SK-N-SH (cell line): ENCODE measurements around the gene AGBL3. TPM values are rescaled to one million over a fixed set of nuclear protein-coding genes. Genes with fewer than 3 reads are reported as not detected.
"Not testable (repeated sequence)": the region's sequence is repeated elsewhere in the genome, so short reads cannot be mapped to it uniquely, and the experiment has no call there.

Experiments used
- CTCF ChIA-PET: fragments of 300-600, 350-600 bp; formaldehyde crosslinking; extraction: SDS; loops from one replicate; lab custom pipeline; 2021; lab: Yijun Ruan, JAX
- POLR2A ChIA-PET: fragments of 350-600 bp; sonication (Branson Sonifier 250); formaldehyde crosslinking; extraction: SDS; loops from one replicate; lab custom pipeline; 2020; ENCODE audit warnings: antibody characterized with exemption, inconsistent platforms; lab: Yijun Ruan, JAX
- DNase-seq: peaks from one replicate; pipeline ENCODE4 v3.0.0; 2012
- H2AFZ ChIP-seq: fragments of 200-600 bp; sonication (generic); 2 replicates; pipeline ENCODE4 v1.8.1; 2016; ENCODE audit warnings: antibody characterized with exemption, mild to moderate bottlenecking, low read depth
- H3F3A ChIP-seq: fragments of 200-600 bp; sonication (generic); replicated peaks from 2 replicates; pipeline ENCODE3; 2016; ENCODE audit warnings: antibody characterized with exemption, mild to moderate bottlenecking; ENCODE audit not compliant: insufficient read depth
- H3K27ac ChIP-seq, 2 experiments: fragments of 200-500 bp in 1 of 2; fragments of 200-600 bp in 1 of 2; sonication (Bioruptor generic) in 1 of 2; sonication (generic), shearing (Covaris generic) in 1 of 2; 2 replicates each; pipeline versions ENCODE4 v1.5.1 to v1.6.1; 2014 to 2016; ENCODE audit warnings: low read depth in 2 of 2, inconsistent platforms in 1 of 2, low read length in 1 of 2, mild to moderate bottlenecking in 1 of 2, mixed read lengths in 1 of 2
- H3K27me3 ChIP-seq: fragments of 200-600 bp; sonication (generic), shearing (Covaris generic); 2 replicates; pipeline ENCODE4 v1.6.1; 2016; ENCODE audit warnings: mixed run types; ENCODE audit not compliant: insufficient read depth
- H3K36me3 ChIP-seq, 2 experiments: fragments of 200-500 bp in 1 of 2; fragments of 200-600 bp in 1 of 2; sonication (Bioruptor generic) in 1 of 2; sonication (generic) in 1 of 2; replicated peaks in 1 of 2; 2 replicates each; pipeline versions ENCODE3 to v1.5.1; 2014 to 2016; ENCODE audit warnings: low read length in 1 of 2, mild to moderate bottlenecking in 1 of 2; ENCODE audit not compliant: insufficient read depth in 2 of 2, control insufficient read depth in 1 of 2
- H3K4me1 ChIP-seq, 2 experiments: fragments of 200-500 bp in 1 of 2; fragments of 200-600 bp in 1 of 2; sonication (Bioruptor generic) in 1 of 2; sonication (generic), shearing (Covaris generic) in 1 of 2; 2 replicates each; pipeline versions ENCODE4 v1.5.1 to v1.6.1; 2014 to 2016; ENCODE audit warnings: low read depth in 1 of 2, low read length in 1 of 2, mixed run types in 1 of 2; ENCODE audit not compliant: insufficient read depth in 2 of 2, control insufficient read depth in 1 of 2
- H3K4me2 ChIP-seq: fragments of 200-600 bp; sonication (generic), shearing (Covaris generic); 2 replicates; pipeline ENCODE4 v1.6.1; 2017; ENCODE audit warnings: mixed run types
- H3K4me3 ChIP-seq, 2 experiments: fragments of 200-500 bp in 1 of 2; fragments of 200-600 bp in 1 of 2; sonication (Bioruptor generic) in 1 of 2; sonication (generic), shearing (Covaris generic) in 1 of 2; 2 replicates each; pipeline versions ENCODE4 v1.5.1 to v1.8.1; 2014 to 2016; ENCODE audit warnings: low read depth in 2 of 2, inconsistent platforms in 1 of 2, low read length in 1 of 2, mild to moderate bottlenecking in 1 of 2, mixed read lengths in 1 of 2, moderate library complexity in 1 of 2
- H3K79me2 ChIP-seq: fragments of 200-600 bp; sonication (generic); 2 replicates; pipeline ENCODE4 v1.8.1; 2017; ENCODE audit warnings: mild to moderate bottlenecking; ENCODE audit not compliant: insufficient read depth
- H3K9ac ChIP-seq: fragments of 200-600 bp; sonication (generic); 2 replicates; pipeline ENCODE4 v1.6.1; 2017; ENCODE audit warnings: mixed run types
- H3K9me2 ChIP-seq: fragments of 200-600 bp; sonication (generic); 2 replicates; pipeline ENCODE4 v1.6.1; 2017; ENCODE audit warnings: mixed run types
- H3K9me3 ChIP-seq: fragments of 200-600 bp; sonication (generic); 2 replicates; pipeline ENCODE4 v1.6.1; 2017; ENCODE audit warnings: mixed run types, mild to moderate bottlenecking, moderate library complexity
- H4K20me1 ChIP-seq: fragments of 200-600 bp; sonication (generic); 2 replicates; pipeline ENCODE4 v1.6.1; 2017; ENCODE audit warnings: mild to moderate bottlenecking, mixed run types; ENCODE audit not compliant: insufficient read depth
- CTCF ChIP-seq: fragments of 200-600 bp; sonication (generic); IDR thresholded peaks from 2 replicates; pipeline ENCODE4 v1.6.1; 2017; ENCODE audit warnings: antibody characterized with exemption, mild to moderate bottlenecking, moderate library complexity
- EZH2phosphoT487 ChIP-seq: fragments of 200-600 bp; sonication (generic); IDR thresholded peaks from 2 replicates; pipeline ENCODE4 v1.6.1; 2017; ENCODE audit warnings: low read depth, mixed run types, mild to moderate bottlenecking, antibody characterized with exemption, moderate library complexity, borderline replicate concordance
- FOXJ3 ChIP-seq: sonication (generic); formaldehyde crosslinking; IDR thresholded peaks from 2 replicates; pipeline ENCODE4 v1.5.1; 2020; ENCODE audit warnings: mild to moderate bottlenecking, missing genetic modification reagents
- FOXM1 ChIP-seq: IDR thresholded peaks from 2 replicates; pipeline ENCODE4 v1.4.0; 2012; ENCODE audit warnings: low read depth, mild to moderate bottlenecking
- JUND ChIP-seq: IDR thresholded peaks from 2 replicates; pipeline ENCODE4 v1.4.0; 2012
- MEF2A ChIP-seq: IDR thresholded peaks from 2 replicates; pipeline ENCODE4 v1.4.0; 2012; ENCODE audit warnings: low read depth, borderline replicate concordance
- NFIC ChIP-seq: IDR thresholded peaks from 2 replicates; pipeline ENCODE4 v1.4.0; 2012; ENCODE audit warnings: borderline replicate concordance
- RCOR1 ChIP-seq: fragments of 150-350 bp; IDR thresholded peaks from 2 replicates; pipeline ENCODE4 v1.6.1; 2017; ENCODE audit warnings: antibody characterized with exemption, low read length
- RXRA ChIP-seq: IDR thresholded peaks from 2 replicates; pipeline ENCODE4 v1.4.0; 2012; ENCODE audit warnings: low read depth, mild to moderate bottlenecking, borderline replicate concordance
- SMC3 ChIP-seq: IDR thresholded peaks from 2 replicates; pipeline ENCODE4 v1.6.1; 2012; ENCODE audit warnings: low read depth, low read length, improper control_type of control experiment
- TEAD4 ChIP-seq: IDR thresholded peaks from 2 replicates; pipeline ENCODE4 v1.4.0; 2012; ENCODE audit warnings: mild to moderate bottlenecking, borderline replicate concordance; ENCODE audit not compliant: insufficient read depth
- USF1 ChIP-seq: IDR thresholded peaks from 2 replicates; pipeline ENCODE4 v1.4.0; 2012; ENCODE audit warnings: low read depth, borderline replicate concordance
- ZBTB33 ChIP-seq: IDR thresholded peaks from 2 replicates; pipeline ENCODE4 v1.4.0; 2012; ENCODE audit warnings: low read depth, borderline replicate concordance
- WGBS: methylation state at CpG from one replicate; pipeline ENCODE4 v1.1.6; 2017; ENCODE audit warnings: low lambda C conversion rate; 5-methylcytosine and 5-hydroxymethylcytosine counted together
- polyA plus RNA-seq, 3 experiments: library from polyadenylated mRNA; depleted of rRNA; stranded (reverse); fragments of >200 nt; gene quantifications; 2 replicates each; pipeline ENCODE4 v1.2.3, GENCODE V29; 2012

Gene AGBL3
- polyA plus RNA-seq, 1 of the 3 experiments (the other 2 are of a cell fraction): 0.35 TPM

GRCh38 chr7:135170274-135170997 lies 184.1 kb downstream of the AGBL3 start, which contains the start of gene CYREN (continued):
- TF ChIP-seq NFIC (peak; percentile 47; the same call in 1 of the 2 replicates), RCOR1 (peak; percentile 83), RXRA (peak; percentile 21; the same call in 1 of the 2 replicates), SMC3 (peak; percentile 60), TEAD4 (peak; percentile 82), ZBTB33 (peak; percentile 86), USF1 (no peak), FOXJ3 (CRISPR knock-in tag) (no peak), EZH2phosphoT487 (no peak)

DNA sequence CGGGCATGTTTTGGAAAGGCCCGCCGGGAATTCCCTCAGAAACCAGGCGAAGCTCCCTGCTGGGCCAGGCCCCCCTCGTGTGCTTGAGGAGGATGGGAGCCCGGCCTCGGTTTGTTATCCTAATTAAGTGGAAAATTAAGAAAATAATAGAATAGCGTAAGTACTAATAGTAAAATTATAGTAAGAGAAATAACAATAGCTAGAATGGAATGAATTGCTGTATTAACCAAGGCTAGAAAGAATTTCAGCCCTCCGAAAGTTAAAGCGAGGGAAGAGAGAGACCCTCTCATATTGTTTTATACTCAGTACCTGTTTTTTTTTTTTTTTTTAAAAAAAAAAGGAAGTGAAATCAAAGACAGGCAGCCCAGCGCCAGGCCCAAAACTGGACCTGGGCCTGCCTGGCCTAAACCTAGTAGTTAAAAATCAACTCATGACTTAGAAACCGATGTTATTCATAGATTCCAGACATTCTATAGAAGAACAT lies 184.7 kb downstream of the AGBL3 start:
- CTCF ChIA-PET: interaction anchor here (0.7 to 3.4 kb wide), 28 partner anchors 9 to 538 kb away, joined by 3 to 36 read pairs (median 4); partner anchors contain the start of genes AGBL3, BPGM and TMEM140
- 44% methylated on average over 12 of the region's 12 CpGs for WGBS
- POLR2A ChIA-PET: interaction anchor here (0.5 to 1.5 kb wide), 5 partner anchors 31 to 184 kb away, joined by 3 to 6 read pairs (median 3); partner anchors contain the start of genes AGBL3 and WDR91

GRCh38 chr7:135171581-135172291 lies 185.4 kb downstream of the AGBL3 start:
- POLR2A ChIA-PET: interaction anchor here (1.1 to 1.4 kb wide), 3 partner anchors 30 to 82 kb away, joined by 3 to 6 read pairs (median 3); partner anchors contain the start of gene WDR91

More for the DNA sequence above, 184.7 kb downstream of the AGBL3 start:
- H3K27ac ChIP-seq: peak overlapping the region; percentile 90 to 97
- H3K79me2 ChIP-seq: peaks cover 30% of the 10 kb centered on the region
- peaks cover 23 to 27% of the 10 kb centered on the region in 2 experiments for H3K36me3 ChIP-seq
- peaks cover 13% of the 10 kb centered on the region for H3F3A ChIP-seq
- H3K27me3 ChIP-seq, DNase-seq, H3K9me2 ChIP-seq, H3K9me3 ChIP-seq, H4K20me1 ChIP-seq: not testable (repeated sequence)
- peak overlapping the region; percentile 100 for H2AFZ ChIP-seq
- H3K4me2 ChIP-seq: peak overlapping the region; percentile 98
- peaks cover 3 to 24% of the 10 kb centered on the region in 2 experiments; a peak in 3 of 4 replicates for H3K4me1 ChIP-seq
- H3K9ac ChIP-seq: peak overlapping the region; percentile 89
- H3K4me3 ChIP-seq: peak overlapping the region; percentile 89 to 97
- 0 out of 2 replicates have a peak, but pooled peaks have one; percentile 3 for TF ChIP-seq MEF2A
- TF ChIP-seq JUND: 0 out of 2 replicates have a peak, but pooled peaks have one; percentile 9
- peak; percentile 13; the same call in 1 of the 2 replicates for TF ChIP-seq CTCF
- TF ChIP-seq FOXM1: 0 out of 2 replicates have a peak, but pooled peaks have one; percentile 9

More at GRCh38 chr7:135171581-135172291, 185.4 kb downstream of the AGBL3 start:
- peaks cover 20% of the 10 kb centered on the region in 2 experiments for H3K36me3 ChIP-seq
- not testable (repeated sequence) for H3K9ac ChIP-seq, H3K4me3 ChIP-seq, H2AFZ ChIP-seq, H3K27me3 ChIP-seq, DNase-seq, H4K20me1 ChIP-seq, H3K27ac ChIP-seq, H3K9me2 ChIP-seq, H3K9me3 ChIP-seq
- 0 out of 2 replicates have a peak overlapping the region, but pooled peaks have one; percentile 98 for H3K4me2 ChIP-seq
- peaks cover 13% of the 10 kb centered on the region for H3F3A ChIP-seq
- peaks cover 3 to 24% of the 10 kb centered on the region in 2 experiments; a peak in 3 of 4 replicates for H3K4me1 ChIP-seq
- CTCF ChIA-PET: interaction anchor here (0.8 to 3.4 kb wide), 15 partner anchors 9 to 525 kb away, joined by 3 to 36 read pairs (median 5); partner anchors contain the start of genes AGBL3, BPGM and TMEM140
- H3K79me2 ChIP-seq: peaks cover 30% of the 10 kb centered on the region
- WGBS: 93% methylated on average over 19 of the region's 19 CpGs
